K562 (cell line): ENCODE results near the gene DDX54. TPM values are rescaled to one million over a fixed set of nuclear protein-coding genes. Genes with fewer than 3 reads are reported as not detected.

ENCODE experiments used
- ASH1L ChIP-seq: fragments of 450-650 bp; IDR thresholded peaks from 2 replicates; pipeline ENCODE4 v1.6.1; 2018; ENCODE audit warnings: borderline replicate concordance, mild to moderate bottlenecking, low read depth; ENCODE audit not compliant: partially characterized antibody
- CBX3 ChIP-seq, 2 experiments: IDR thresholded peaks; 1 replicate in 1 of 2; 2 replicates in 1 of 2; pipeline ENCODE4 v1.6.1; 2012; ENCODE audit warnings: inconsistent platforms in 2 of 2, low read length in 2 of 2, borderline replicate concordance in 1 of 2, control low read depth in 1 of 2
- NR2C2 ChIP-seq, 2 experiments: fragments of 200-800 bp in 1 of 2; sonication (Bioruptor generic) in 1 of 2; sonication (generic) in 1 of 2; formaldehyde crosslinking in 1 of 2; IDR thresholded peaks; 2 replicates each; pipeline versions ENCODE4 v1.6.1 to v1.8.0; 2016 to 2022; ENCODE audit warnings: mild to moderate bottlenecking in 1 of 2, missing compliant biosample characterization in 1 of 2, missing genetic modification characterization in 1 of 2, missing genetic modification reagents in 1 of 2
- SNIP1 ChIP-seq: fragments of 450-650 bp; IDR thresholded peaks from 2 replicates; pipeline ENCODE4 v1.7.1; 2017; ENCODE audit warnings: low read depth, mild to moderate bottlenecking
- SOX6 ChIP-seq: fragments of 450-650 bp; IDR thresholded peaks from 2 replicates; pipeline ENCODE4 v1.6.1; 2014; ENCODE audit warnings: mild to moderate bottlenecking
- STAT5A ChIP-seq: IDR thresholded peaks from 2 replicates; pipeline ENCODE4 v1.6.1; 2012; ENCODE audit warnings: low read length, inconsistent platforms, borderline replicate concordance
- TRIM28 ChIP-seq: fragments of 450-650 bp; IDR thresholded peaks from 2 replicates; pipeline ENCODE4 v1.6.1; 2017
- ZNF175 ChIP-seq: fragments of 200-800 bp; sonication (Bioruptor generic); IDR thresholded peaks from 2 replicates; pipeline ENCODE4 v1.6.1; 2016; ENCODE audit warnings: low read depth, mild to moderate bottlenecking, missing genetic modification characterization, missing compliant biosample characterization
- ZNF3 ChIP-seq: fragments of 250-450 bp; sonication (Bioruptor Pico); IDR thresholded peaks from 2 replicates; pipeline ENCODE4 v1.5.0; 2021; ENCODE audit warnings: mild to moderate bottlenecking, moderate library complexity
- ZNF644 ChIP-seq: fragments of 200-800 bp; sonication (Bioruptor generic); IDR thresholded peaks from 2 replicates; pipeline ENCODE4 v1.6.1; 2016; ENCODE audit warnings: low read depth, missing genetic modification characterization, missing compliant biosample characterization
- polyA plus RNA-seq, 8 experiments: library from polyadenylated mRNA; depleted of rRNA in 4 of 8; stranded (reverse) in 5 of 8; unstranded in 3 of 8; fragments of >200 nt; fragmentation: Nextera tagmentation in 2 of 8; fragmentation: Illumina TruSeq in 1 of 8; extraction: Ambion mirVana in 2 of 8; extraction: Trizol in 1 of 8; gene quantifications; 2 replicates each; pipeline versions ENCODE4 v1.2.1 to v1.2.3, GENCODE V29; 2011 to 2014; ENCODE audit warnings: inconsistent platforms in 1 of 8, missing spikeins in 1 of 8
- total RNA-seq, 7 experiments: library from RNA; depleted of rRNA in 6 of 7; stranded (reverse); fragments of >200 nt in 6 of 7; fragmentation: Illumina TruSeq in 2 of 7; extraction: Trizol in 2 of 7; gene quantifications; 2 replicates each; pipeline versions ENCODE4 v1.2.1 to v1.2.3, GENCODE V29; 2011 to 2021; ENCODE audit warnings: low replicate concordance in 1 of 7
- TF ChIP-seq, protein P1 (sequence below): fragments of 200-400 bp; formaldehyde crosslinking; IDR thresholded peaks from 2 replicates; pipeline ENCODE4 v1.6.1; 2017; ENCODE audit warnings: mild to moderate bottlenecking, low read depth, low read length, moderate library complexity
- TF ChIP-seq, protein P2 (sequence below): fragments of 450-650 bp; IDR thresholded peaks from 2 replicates; pipeline ENCODE4 v1.7.0; 2016; ENCODE audit warnings: borderline replicate concordance
- TF ChIP-seq, protein P3 (sequence below): fragments of 250-450 bp; sonication (Bioruptor Pico); IDR thresholded peaks from 2 replicates; pipeline ENCODE4 v1.4.0; 2020
- TF ChIP-seq, protein P4 (sequence below): fragments of 250-450 bp; sonication (Bioruptor Pico); IDR thresholded peaks from 2 replicates; pipeline ENCODE4 v1.5.0; 2020; ENCODE audit warnings: mild to moderate bottlenecking, borderline replicate concordance
- TF ChIP-seq, protein P5 (sequence below): fragments of 450-650 bp; conservative IDR thresholded peaks from 2 replicates; pipeline ENCODE4 v1.6.1; 2016; ENCODE audit warnings: missing genetic modification characterization, low read depth, mild to moderate bottlenecking, missing compliant biosample characterization, moderate library complexity

Gene DDX54
- total and polyA plus RNA-seq, 9 of the 15 experiments (the other 6 are each of a cell fraction or from before 2014, with no cell fraction given) = 1.4 to 135 (median 51.4) TPM

DNA sequence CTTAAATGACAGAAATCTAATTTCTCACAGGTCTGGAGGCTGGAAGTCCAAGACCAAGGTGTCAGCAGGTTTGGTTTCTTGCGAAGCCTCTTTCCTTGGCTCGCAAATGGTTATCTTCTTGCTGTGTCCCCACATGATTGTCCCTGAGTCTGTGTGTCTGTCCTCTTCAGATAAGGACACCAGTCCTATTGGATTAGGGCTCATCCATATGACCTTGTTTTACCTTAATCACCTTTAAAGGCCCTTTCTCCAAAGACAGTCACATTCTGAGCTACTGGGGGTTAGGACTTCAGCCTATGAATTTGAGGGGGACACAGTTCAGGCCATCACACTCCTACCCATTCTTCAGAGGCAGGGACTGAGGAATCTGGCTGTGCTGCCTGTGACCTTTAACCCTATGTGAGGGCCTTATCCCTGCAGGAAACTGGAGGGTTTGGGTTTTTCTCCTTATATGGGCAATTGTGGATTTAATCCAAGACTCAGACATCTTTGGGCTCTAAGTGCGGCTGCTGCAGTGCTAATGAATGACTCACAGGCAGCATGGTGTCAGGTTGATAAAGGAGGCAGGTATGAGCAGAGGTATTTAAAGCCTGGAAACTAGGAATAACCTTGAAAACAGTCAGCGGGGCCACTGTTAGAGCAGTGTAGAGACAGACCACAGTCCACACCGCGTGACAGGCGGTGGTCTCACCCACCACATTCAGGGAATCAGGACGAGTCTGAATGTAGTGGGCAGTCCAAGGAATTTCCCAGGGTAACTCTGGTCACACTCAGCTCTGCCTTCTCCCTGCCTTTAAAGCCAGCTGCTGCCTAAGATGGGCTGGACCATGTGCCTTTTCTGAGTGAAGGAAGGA is 46.2 kb upstream of the DDX54 start (continued):
- TF ChIP-seq NR2C2 (CRISPR knock-in tag; IDR thresholded peaks at IDR 0.05) (peak; percentile 90), NR2C2 (tag; IDR thresholded peaks at IDR 0.05) (peak; percentile 96), TRIM28 (peak; percentile 86), SNIP1 (no peak), STAT5A (peak; percentile 52; the same call in 1 of the 2 replicates), ASH1L (no peak), ZNF175 (CRISPR knock-in tag) (peak; percentile 79), ZNF3 (CRISPR knock-in tag) (no peak), ZNF644 (tag) (0 out of 2 replicates have a peak, but pooled peaks have one; percentile 51), SOX6 (peak; percentile 78), CBX3 (IDR thresholded peaks at IDR 0.05; ENCODE audit: borderline replicate concordance in 1 of 2, low read length in 2 of 2) (peak in 1 of 2 experiments; percentile 84; a peak in 2 of 3 replicates)
- TF ChIP-seq, protein P1, sequence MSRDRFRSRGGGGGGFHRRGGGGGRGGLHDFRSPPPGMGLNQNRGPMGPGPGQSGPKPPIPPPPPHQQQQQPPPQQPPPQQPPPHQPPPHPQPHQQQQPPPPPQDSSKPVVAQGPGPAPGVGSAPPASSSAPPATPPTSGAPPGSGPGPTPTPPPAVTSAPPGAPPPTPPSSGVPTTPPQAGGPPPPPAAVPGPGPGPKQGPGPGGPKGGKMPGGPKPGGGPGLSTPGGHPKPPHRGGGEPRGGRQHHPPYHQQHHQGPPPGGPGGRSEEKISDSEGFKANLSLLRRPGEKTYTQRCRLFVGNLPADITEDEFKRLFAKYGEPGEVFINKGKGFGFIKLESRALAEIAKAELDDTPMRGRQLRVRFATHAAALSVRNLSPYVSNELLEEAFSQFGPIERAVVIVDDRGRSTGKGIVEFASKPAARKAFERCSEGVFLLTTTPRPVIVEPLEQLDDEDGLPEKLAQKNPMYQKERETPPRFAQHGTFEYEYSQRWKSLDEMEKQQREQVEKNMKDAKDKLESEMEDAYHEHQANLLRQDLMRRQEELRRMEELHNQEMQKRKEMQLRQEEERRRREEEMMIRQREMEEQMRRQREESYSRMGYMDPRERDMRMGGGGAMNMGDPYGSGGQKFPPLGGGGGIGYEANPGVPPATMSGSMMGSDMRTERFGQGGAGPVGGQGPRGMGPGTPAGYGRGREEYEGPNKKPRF = no peak
- TF ChIP-seq, protein P2, sequence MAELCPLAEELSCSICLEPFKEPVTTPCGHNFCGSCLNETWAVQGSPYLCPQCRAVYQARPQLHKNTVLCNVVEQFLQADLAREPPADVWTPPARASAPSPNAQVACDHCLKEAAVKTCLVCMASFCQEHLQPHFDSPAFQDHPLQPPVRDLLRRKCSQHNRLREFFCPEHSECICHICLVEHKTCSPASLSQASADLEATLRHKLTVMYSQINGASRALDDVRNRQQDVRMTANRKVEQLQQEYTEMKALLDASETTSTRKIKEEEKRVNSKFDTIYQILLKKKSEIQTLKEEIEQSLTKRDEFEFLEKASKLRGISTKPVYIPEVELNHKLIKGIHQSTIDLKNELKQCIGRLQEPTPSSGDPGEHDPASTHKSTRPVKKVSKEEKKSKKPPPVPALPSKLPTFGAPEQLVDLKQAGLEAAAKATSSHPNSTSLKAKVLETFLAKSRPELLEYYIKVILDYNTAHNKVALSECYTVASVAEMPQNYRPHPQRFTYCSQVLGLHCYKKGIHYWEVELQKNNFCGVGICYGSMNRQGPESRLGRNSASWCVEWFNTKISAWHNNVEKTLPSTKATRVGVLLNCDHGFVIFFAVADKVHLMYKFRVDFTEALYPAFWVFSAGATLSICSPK = no peak
- TF ChIP-seq, protein P3, sequence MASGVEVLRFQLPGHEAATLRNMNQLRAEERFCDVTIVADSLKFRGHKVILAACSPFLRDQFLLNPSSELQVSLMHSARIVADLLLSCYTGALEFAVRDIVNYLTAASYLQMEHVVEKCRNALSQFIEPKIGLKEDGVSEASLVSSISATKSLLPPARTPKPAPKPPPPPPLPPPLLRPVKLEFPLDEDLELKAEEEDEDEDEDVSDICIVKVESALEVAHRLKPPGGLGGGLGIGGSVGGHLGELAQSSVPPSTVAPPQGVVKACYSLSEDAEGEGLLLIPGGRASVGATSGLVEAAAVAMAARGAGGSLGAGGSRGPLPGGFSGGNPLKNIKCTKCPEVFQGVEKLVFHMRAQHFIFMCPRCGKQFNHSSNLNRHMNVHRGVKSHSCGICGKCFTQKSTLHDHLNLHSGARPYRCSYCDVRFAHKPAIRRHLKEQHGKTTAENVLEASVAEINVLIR (CRISPR knock-in tag) = 0 out of 2 replicates have a peak, but pooled peaks have one; percentile 2
- TF ChIP-seq, protein P4, sequence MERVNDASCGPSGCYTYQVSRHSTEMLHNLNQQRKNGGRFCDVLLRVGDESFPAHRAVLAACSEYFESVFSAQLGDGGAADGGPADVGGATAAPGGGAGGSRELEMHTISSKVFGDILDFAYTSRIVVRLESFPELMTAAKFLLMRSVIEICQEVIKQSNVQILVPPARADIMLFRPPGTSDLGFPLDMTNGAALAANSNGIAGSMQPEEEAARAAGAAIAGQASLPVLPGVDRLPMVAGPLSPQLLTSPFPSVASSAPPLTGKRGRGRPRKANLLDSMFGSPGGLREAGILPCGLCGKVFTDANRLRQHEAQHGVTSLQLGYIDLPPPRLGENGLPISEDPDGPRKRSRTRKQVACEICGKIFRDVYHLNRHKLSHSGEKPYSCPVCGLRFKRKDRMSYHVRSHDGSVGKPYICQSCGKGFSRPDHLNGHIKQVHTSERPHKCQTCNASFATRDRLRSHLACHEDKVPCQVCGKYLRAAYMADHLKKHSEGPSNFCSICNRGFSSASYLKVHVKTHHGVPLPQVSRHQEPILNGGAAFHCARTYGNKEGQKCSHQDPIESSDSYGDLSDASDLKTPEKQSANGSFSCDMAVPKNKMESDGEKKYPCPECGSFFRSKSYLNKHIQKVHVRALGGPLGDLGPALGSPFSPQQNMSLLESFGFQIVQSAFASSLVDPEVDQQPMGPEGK (CRISPR knock-in tag) = no peak
- TF ChIP-seq, protein P5, sequence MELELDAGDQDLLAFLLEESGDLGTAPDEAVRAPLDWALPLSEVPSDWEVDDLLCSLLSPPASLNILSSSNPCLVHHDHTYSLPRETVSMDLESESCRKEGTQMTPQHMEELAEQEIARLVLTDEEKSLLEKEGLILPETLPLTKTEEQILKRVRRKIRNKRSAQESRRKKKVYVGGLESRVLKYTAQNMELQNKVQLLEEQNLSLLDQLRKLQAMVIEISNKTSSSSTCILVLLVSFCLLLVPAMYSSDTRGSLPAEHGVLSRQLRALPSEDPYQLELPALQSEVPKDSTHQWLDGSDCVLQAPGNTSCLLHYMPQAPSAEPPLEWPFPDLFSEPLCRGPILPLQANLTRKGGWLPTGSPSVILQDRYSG = no peak
